GM21528 (cell line): Measurements from ENCODE around the gene GTF3C4.
"Not testable (repeated sequence)": the region's sequence is repeated elsewhere in the genome, so short reads cannot be mapped to it uniquely, and the experiment has no call there.

Experiments used
- ATAC-seq: cut with Tn5 transposase; IDR thresholded peaks from one replicate; pipeline ENCODE4 v1.9.1; 2021; ENCODE audit warnings: mild to moderate bottlenecking, moderate library complexity; ENCODE audit not compliant: unreplicated experiment, low FRiP score

GTF3C4 gene

GRCh38 chr9:132694144-132694543 is 23.9 kb downstream of the GTF3C4 start:
- ATAC-seq = no peak

DNA sequence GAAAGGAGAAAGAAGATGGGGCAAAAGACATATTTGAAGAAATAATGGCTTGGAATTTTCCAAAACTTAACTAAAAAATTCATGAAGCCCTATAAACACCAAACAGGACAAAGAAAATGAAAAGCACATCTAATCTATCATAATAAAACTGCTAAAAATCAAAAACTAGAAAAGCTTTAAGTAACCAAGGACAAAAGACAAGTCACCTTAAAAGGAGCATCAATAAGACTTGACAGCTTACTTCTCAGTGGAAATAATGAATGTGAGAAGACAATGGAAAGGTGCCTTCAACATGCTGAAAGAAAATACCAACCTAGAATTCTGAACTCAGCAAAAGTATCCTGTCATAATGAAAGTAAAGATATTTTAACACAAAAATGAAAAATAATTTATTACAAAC is 27.0 kb downstream of the GTF3C4 start:
- ATAC-seq = no peak

DNA sequence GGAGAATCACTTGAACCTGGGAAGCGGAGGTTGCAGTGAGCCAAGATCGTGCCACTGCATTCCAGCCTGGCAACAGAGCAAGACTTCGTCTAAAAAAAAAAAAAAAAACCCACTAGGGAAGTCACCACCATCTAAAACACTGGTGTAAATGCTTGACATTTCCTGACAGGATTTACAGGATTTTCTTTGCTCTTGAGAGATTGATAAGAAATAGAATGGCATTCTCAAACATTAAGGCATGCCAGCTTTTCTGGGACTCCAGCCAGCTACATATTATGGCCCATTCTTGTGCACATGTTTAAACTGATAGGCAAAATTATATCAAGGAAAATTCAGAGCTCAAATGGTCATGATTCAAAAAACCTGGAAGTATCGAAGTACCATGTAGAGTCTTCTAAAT is 28.7 kb downstream of the GTF3C4 start:
- ATAC-seq = no peak

GRCh38 chr9:132699956-132700355 is 29.7 kb downstream of the GTF3C4 start:
- no peak for ATAC-seq

DNA sequence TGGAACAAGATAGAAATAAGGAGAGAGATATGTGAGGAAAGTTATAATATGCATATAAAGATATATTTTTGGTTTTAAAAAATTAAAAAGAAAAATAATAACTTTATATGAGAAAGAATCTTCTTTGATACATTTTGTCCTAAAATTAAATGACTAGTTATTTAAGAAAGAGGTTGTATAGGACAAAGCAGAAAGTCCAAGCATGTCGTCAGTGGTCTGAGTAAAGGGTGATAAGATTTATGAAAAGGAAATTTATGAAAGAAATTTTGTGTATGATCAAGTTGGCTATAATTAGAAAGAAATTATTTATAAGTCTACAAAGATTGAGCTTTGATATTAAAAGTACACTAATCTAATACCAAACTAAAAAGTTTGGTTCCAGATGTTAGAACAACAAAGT is 32.0 kb downstream of the GTF3C4 start:
- no peak for ATAC-seq

DNA sequence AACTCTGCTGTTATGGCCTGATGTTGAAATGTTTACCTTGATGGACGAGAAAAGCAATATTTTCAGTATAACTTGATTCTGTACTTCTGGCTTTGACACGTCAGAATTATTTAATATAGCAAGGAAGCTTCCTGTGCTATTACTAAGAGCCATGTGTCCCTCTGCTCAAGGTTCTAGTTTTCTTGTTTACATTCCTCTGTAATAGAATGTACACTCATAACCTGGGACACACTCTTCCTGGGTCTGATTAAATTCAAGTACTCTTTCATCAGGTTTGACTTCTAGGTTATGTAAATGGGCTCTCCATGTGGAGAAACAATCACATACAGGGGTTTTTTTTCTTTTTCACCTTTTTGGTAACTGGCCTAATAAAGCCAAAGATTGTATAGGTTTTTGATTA is 33.1 kb downstream of the GTF3C4 start:
- ATAC-seq = no peak

- ATAC-seq = no peak
These were observed 38.0 kb downstream of the GTF3C4 start for GRCh38 chr9:132708239-132708638.

DNA sequence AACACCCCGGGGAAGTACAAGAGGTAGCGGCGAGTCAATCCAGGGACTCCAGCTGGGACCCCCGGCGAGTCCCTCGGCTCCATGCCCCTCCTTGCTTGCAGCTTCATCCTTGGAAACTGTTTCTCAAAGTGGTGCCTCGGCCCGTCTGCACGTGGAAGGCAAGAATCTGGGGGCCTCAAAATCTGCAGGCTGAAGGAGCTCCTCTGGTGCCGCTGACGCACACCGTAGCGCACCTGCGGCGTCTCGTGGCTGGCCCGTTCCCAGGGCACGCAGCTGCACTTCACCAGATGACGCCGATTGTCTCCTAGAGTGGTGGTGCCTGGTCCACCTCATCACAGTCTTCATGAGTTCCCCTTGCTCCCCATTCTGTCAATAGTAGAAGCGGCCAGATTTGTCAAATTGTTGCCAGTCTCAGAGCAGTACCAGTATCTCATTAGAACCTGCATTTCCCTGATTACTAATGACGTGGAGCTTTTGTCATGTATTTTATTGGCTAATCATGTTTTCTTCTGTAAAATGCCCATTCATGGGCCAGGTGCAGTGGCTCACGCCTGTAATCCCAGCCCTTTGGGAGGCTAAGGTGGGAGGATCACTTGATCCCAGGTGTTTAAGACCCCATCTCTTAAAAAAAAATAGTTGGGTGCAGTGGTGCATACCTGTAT is 38.6 kb downstream of the GTF3C4 start:
- ATAC-seq = no peak

DNA sequence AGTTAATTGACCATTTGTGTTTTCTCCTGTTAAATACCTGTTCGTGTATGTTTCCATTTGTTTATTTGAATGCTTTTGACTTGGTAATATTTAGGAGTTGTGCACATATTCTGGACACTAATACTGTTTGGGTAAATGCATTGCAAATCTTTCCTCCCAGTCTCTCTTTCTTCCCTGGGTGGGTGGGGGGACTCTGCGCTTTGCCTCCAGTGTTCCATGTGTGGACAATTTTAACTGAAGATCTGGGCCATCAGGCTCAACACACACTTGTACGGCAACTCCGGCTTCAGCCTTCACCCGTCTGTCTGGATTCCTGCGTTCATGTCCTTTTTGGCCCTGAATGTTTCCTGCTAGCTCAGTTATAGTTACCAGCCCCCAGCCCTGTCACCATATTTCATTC is 40.1 kb downstream of the GTF3C4 start:
- ATAC-seq = no peak

DNA sequence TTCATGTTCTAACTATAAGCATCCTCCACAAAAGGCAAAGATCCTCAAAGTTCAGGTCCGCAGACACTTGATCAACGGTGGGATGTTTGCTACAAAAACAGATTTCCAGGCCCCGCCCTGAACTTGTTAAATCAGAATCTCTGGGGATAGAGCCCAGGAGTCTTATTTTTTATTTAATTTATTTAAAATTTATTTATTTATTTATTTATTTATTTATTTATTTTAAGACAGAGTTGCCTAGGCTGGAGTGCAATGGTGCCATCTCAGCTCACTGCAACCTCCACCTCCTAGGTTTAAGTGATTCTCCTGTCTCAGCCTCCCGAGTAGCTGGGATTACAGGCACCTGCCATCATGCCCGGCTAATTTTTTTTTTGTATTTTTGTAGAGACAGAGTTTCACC is 40.9 kb downstream of the GTF3C4 start:
- not testable (repeated sequence) for ATAC-seq

DNA sequence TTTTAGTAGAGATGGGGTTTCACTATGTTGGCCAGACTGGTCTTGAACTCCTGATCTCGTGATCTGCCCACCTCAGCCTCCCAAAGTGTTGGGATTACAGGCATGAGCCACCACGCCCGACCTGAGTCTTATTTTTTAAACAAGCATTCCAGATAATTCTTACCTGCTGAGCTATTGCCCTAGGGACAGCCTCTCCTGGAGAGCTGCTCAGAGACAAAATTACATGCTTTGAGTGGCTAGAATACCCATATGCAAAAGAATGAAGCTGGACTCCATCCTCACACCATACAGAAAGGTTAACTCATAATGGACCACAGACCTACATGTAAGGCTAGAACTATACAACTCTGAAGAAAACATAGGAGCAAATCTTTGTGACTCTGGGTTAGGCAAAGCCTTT is 41.6 kb downstream of the GTF3C4 start:
- no peak for ATAC-seq

DNA sequence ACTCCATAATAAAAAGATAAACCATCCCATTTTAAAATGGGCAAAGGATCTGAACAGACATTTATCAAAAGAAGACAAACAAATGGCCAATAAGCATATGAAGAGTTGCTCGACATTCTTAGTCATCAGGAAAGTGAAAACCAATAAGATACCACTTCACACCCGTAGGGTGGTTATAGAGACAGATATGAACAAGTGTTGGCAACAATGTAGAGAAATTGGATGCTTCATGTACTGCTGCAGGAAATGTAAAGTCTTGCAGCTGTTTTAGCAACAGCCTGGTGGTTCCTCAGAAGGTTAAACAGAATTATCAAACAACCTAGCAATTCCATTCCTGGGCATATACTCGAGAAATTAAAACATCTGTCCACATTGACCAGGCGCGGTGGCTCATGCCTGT is 42.5 kb downstream of the GTF3C4 start:
- ATAC-seq = no peak

DNA sequence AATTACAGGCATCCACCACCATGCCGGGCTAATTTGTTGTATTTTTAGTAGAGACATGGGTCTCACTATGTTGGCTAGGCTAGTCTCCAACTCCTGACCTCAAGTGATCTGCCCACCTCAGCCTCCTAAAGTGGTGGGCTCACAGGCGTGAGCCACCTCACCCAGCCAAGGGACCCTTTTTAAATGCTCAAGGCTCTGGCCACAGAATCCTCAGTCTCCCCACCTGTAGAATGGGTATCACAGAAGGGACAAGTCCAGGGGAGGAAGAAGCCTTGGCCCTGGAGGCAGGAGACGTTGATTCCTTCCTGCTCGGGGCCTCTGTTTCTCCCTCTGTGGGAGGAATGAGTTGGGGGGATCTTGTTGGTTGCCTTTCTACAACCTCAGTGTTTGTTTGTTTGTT is 45.7 kb downstream of the GTF3C4 start:
- ATAC-seq = no peak

GRCh38 chr9:132717326-132717945 is 47.2 kb downstream of the GTF3C4 start:
- ATAC-seq = no peak

- not testable (repeated sequence) for ATAC-seq
These were observed 48.2 kb downstream of the GTF3C4 start for GRCh38 chr9:132718381-132718928.

DNA sequence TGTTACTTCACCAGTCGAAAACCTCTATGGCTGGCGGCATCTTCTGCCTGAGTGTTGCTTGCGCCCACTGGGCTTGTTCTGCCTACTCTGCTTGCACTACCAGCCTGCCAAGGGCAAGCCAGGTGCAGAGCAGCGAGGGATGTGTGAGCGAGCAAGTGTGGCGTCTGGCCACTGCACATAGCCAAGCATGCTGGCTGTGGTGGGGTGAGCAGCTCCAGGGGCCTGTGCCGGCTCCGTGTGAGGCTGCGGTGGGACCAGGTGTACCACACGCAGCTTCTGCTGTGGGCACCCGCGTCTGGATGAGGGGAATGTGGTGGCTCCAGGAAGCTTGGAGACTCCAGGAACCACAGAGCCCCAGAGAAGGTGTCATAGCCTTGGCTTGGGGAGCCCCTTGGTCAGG is 51.4 kb downstream of the GTF3C4 start:
- ATAC-seq = no peak

- no peak for ATAC-seq
These were observed 52.4 kb downstream of the GTF3C4 start for GRCh38 chr9:132722564-132723065.

DNA sequence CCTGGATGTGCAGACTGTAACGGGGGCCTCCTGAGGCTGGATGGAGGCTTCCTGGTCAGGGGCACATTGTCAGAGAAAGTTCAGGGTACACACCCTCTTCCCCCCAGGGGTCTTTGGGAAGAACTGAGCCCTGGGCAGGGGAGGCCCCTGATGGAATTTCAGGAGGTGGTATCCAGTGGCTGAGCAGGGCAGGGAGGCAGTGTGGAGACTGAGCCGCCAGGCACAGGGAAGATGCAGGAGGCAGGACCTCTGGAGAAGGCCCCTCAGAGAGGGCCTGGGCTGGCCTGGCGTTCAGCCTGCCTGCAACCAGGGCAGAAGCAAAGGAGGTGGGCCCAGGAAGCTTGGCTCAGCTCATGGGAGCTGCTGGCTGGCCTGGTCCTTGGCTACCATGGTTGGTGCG is 53.5 kb downstream of the GTF3C4 start:
- no peak for ATAC-seq

DNA sequence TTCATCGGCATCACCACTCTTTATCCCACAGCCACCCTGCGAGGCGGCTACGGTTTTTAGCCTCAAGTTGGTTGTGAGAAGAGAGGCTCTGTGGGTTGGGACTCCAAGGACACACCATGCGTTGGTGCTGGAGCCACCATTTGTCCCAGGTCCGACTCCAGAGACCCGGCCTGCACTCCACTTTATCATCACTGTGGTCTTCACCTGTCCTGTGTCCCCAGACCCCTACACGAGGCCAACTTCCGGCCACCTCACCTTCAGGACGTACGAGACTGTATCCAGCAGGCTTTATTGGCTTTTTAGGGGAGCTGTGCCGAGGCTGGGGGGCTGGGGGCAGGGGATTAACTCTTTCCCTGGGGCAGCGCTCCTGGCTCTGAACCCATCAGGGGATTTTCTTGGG is 55.0 kb downstream of the GTF3C4 start:
- no peak for ATAC-seq

DNA sequence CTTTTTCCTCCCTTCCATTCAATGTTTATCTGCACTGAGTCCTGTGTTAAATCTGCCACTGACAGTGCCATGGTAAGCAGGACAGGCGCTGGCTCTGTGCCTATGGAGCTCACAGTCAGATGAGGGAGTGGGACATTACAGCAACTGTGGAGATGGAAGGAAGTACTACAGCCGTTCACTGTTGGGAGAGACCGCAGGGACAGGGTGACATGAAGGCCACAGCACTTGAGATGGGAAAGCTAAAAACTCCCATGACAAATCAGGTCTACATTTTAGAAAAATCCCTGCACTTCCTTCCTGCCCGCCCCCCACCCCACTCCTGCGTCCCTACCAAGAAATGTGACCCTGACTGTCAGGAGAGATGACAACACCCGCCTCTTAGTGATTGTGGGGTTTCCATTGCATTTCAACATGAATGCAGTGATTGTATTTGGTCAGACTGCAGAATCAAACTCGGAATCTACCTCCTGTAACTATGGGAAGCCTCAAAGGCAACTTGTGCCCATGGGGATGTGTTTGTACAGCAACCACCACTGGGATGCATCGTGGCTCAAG is 56.4 kb downstream of the GTF3C4 start:
- no peak for ATAC-seq

GRCh38 chr9:132728071-132728470 is 57.8 kb downstream of the GTF3C4 start:
- no peak for ATAC-seq

- no peak for ATAC-seq
These were observed 58.2 kb downstream of the GTF3C4 start for GRCh38 chr9:132728497-132728896.
